Measurements from ENCODE around the gene PTTG1.

The PTTG1 gene

DNA sequence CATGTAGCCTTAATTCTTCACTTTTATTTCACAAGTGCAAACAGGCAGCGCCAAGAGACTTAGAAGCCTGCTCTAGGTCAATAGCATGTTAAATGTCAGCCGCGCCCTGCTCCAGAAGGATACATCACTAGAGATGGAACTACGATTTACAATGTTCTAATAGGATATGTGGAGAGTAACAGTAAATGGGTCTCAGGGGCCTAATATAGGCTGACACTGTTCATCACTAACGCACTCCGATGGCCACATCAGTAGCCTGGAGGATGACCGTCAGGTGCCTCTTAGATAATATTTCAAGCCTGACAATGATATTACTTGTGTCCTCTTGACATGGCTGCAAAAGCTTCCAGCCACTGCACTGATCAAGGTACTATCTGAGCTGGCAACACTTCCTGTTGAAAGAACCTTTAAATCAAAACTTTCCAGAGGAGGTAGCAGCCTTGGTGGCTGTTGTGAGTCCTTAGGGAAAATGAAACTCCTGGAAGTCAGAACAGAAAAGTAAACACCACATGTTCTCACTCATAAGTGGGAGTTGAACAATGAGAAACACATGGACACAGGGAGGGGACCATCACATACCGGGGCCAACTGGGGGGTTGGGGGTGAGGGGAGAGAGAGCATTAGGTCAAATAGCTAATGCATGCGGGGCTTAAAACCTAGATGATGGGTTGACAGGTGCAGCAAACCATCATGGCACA lies 35.0 kb downstream of the PTTG1 start:
- DNase-seq, result no peak

DNA sequence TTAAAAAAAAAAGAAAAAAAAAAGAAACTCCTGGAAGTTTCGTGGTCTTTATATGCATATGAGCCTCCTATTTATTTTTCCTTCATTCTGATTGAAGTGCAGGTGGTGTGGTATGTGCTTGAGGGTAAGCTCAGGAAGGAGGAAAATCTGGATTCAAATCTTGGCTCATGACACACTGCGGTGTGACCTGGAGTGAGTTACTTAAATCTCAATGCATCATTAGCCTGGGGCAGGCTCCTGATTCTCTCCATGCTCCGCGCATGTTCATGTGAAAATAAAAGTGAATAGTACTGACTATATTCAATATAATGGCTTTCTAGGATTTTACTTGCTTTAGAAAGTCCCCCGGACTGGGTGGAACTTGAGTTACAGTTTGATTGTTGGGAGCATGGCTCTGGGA lies 35.6 kb downstream of the PTTG1 start:
- no peak for DNase-seq

DNA sequence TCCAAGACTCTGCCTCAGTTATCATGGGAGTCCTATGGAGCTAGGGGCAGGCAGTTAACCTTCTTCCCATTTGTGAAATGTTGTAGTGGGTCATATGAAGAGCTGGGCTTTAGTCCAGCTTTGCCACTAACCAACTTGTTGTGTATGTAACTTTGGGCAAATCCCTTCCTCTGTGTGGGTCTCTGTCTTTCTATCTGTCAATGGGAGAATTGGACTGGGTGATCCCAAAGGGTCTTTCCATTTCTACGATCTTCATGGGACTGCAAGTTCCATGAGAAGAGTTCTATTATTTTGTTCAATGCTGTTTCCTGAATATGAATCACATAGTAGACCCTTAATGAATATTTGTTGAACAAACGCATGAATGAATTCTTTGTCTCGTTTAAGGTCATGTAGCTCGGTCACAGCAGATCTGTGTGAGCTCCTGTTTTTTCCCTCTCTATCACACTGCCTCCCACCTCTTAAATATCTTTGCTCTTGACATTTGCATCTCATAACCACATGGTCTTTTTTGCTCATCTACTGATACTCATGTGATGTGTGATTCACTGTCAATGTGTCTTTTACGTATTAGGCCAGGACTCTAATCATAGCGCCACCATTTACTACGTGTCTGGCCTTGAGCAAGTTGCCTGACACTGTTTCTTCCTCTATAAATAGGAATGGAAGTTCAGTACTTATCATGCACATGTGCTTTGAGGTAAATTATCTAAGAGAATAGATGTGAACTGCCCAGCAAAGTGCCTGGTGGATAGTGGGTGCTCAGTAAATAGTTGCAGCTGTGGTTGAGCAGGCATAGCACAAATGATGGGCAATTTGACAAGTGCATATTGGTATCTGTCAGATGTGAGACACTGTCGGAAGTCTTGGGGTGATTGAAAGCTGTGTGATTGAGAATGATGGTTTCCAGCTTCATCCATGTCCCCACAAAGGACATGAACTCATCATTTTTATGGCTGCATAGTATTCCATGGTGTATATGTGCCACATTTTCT lies 37.4 kb downstream of the PTTG1 start:
- DNase-seq, result no peak

DNA sequence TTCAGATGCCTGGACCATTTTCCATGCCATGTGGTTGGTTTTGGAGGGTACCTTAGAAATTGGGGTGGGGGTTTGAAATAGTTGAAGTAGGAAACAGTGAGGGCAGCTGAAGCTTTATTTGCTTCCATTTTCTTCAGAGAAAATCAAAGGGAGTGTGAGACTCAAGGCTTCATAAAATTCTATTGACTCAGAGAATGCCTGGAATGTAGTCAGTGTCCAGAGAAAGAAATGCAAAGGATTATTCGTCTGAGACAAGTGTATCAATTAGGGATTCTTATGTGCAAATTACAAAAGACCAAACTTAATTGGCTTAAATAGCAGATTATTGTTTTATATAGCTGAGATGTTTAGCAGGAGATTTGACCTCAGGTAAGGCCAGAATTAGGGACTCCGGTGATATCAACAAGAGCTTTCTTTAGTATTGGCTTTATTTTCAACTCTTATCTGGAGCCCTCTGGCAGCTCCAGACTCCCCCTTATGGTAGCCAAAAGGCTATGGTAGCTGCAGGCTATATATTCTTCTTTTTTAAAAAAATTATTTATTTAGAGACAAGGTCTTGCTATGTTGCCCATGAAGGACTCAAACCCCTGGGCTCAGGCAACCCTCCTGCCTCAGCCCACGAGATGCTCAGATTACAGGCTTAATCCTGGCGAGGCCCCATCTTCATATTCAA lies 38.9 kb downstream of the PTTG1 start:
- DNase-seq, result no peak

DNA sequence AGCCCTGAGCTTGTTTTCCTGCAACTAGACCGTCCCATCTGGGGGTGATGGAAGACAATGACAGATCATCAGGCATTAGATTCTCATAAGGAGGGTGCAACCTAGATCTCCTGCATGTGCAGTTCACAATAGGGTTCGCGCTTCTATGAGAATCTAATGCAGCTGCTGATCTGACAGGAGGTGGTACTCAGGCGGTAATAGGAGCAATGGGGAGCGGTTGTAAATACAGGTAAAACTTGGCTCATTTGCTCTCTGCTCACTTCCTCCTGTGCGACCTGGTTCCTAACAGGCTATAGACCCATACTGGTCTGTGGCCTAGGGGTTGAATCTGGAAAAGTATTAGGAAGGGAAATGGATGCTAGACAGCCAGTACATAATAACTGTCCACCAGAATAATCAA lies 39.7 kb downstream of the PTTG1 start:
- no peak for DNase-seq

DNA sequence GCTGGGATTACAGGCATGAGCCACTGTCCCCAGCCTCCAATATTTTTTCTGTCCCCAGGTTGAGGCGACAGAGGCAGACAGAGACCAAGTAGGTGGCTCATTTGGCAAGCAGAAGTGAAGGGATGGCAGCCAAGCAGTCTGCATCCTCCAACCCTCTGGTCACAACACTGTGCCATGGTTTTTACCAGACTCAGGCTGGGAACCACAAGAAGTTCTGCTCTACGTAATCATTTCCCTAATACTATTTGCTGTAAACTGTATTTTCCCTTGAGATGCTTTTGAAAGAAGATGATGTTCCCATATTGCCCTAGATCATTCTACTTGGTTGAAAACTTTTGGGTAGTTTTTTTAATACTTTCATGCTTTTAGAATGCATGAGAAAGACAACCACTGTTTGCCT lies 40.5 kb downstream of the PTTG1 start:
- DNase-seq, result no peak

DNA sequence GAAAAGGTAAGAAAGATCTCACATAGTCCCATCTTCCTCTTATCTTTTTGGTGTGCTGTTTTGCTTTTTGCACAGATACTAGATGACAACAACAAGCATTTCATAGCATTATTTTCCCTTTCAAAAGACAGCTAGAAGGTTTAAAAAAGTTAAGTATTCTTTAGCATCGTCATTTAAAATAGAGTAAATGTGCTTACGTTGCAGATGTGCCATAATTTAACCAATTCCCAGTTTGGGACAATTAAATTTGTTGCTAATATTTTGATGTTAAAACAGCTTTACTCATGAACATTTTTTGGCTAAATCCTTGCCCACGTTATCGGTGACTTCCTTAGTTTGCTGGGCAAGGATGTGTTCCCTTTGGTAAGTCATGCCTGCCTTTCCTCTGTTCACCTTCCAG lies 41.6 kb downstream of the PTTG1 start:
- DNase-seq, result no peak

DNA sequence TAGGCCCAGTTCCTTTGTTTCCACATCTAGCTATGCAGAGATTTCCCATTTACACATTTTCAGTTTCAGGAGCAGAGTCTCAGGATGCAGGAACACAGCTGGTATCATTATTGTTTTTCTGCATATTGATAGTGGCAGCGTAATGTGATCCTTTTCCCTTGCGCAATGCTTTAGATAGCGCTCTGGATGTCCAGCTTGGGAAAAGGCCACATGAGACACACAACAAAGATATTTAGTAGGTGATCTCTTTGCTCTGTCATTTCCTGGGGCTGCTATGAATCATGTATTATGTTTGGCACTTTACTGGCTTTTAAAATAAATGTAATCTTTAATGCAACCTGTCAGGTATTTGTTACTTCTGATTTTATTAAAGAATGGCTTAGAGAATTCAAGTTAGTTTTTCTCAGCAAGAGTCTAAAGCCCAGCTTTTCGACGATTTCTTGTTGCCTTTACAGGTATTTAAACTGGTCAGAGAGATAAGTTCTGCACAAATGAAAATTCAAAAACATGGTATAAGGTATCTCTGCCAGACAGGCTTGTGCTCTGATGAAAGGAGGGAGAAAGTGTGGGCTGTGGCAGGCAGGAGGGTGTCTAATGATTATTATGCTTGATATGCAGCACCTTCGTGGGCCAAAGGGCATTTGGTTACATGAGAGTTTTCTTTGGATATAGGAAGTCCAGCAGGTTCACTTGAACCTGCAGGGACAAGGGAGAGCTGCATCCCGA lies 42.2 kb downstream of the PTTG1 start:
- no peak for DNase-seq

DNA sequence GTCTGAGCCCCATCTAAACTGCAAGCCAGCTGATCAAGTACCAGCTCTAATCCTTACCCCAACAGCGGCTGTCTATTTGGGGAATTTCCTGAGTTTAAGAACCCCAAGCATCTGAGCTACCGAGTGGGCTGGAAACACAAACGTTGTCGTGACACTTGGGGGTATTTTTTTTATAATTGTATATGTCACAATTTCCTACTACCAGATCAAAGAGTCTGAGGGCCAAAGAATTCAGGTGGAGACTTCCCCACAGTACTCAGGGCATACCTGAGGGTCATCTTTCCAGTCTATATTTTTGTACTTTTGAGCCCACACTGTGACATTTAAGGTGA lies 42.8 kb downstream of the PTTG1 start:
- DNase-seq, result no peak

DNA sequence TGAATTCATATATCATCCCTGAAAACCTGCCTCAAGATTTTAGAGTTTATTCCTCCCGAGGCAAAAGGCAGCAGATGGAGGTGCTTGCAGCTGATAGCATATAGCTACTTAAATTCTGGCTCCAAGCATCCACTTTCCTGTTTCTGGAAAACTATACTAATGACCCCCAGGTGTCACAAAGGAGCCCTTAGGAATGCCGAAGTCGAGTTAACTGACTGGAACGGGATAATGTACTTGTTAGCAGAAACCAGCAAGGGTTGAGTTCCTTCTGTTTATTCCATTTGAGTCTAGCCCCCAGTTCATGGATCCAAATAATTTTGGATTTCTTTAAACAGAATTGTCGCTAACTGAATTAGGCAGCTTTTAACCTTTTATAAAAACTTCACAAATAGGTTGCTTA lies 44.5 kb downstream of the PTTG1 start:
- DNase-seq, result no peak

DNA sequence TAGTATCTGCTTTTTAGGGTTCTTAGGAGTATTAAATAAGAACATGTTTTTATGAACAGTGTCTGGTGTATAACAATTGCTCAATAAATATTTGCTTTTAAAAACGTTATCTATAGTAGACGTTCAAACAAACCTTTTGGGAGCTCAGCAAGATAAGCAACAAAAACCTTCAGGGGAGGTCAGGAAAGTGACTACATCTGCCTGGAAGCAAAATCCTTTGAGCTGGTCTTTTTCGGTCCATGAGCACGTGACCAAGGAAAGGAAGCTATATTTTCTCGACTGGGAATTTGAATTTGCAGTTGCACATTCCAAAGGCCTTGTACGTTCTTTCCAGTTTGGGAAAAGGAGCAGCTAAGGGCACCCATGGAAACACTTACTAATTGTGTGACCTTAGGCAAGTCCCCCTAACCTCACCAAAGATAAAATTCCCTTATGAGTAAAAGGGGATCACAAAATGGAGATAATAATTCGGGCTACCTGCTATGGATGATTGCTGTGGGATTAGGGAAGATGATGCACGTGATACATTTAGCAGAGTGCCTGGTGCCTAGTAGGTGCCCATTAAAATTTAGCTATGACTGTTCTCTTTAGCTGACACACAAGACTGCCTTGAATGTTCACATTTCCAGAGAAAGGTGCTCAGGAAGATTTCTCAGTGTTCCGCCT lies 45.4 kb downstream of the PTTG1 start:
- no peak for DNase-seq

DNA sequence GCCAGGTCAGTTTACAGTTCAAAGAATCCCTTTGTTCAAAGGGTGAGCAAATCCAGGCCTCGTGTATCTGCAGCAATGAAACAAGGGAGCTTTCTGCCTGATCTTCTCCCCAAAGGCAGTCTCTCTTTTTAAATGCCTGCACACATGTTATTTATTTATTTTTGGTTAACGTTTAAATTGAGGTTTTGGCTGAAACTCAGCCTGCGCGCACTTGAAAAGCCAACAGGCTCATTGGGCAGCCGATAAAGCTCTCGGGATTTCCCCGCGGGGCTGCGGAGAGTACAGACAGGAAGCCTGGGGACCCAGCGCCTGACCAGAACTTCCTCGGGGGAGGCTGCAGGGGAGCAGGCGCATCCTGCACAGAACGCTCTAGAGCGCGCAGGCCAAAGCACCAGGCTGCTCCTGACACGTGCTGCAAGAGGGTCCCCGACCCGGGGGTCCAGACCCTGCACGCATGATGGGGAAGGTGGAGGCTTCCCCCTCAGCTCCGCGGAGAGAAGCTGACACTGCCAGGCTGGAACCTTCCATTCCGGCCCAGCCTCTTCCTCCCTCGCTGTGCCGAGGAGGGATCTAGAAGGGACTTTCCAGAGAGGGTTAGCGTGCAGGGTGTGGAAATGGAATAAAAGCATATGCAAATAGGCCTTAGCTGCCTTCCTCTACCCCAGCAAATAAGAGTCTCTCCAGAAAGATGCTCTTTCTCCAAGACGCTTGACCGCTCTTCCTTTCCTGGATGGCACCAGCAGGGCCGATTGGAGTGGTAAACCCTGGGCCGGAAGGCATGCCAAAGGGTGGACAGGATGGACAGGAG lies 46.1 kb downstream of the PTTG1 start:
- DNase-seq, result peak; percentile 69

DNA sequence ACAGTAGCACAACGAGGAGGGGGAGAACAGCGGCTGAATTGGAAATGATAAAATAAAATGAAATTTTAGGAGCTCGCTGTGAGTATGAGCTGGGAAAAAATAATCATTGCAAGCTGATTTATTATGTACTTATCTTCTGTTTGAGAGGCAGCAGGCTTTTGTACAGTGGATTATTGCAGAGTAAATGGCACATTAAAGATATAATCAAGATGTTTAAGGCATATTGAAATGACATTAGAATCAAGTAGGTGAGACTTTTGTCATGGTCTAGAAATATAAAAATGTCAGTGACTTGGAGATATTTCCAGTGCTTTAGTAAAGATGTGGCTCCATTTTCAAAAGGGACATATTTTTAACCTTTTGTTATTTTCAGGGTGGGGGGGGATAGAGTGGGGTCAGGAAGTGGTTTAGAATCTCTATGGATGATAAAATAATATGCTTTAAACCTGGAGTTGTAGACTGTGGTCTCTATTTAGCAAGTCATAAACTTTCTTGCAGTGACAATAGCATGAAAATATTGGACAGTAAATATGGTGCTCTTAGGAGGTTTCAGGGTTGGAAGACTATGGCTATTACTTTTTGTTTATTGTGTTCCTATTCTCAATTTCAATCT lies 46.8 kb downstream of the PTTG1 start:
- DNase-seq, result no peak

DNA sequence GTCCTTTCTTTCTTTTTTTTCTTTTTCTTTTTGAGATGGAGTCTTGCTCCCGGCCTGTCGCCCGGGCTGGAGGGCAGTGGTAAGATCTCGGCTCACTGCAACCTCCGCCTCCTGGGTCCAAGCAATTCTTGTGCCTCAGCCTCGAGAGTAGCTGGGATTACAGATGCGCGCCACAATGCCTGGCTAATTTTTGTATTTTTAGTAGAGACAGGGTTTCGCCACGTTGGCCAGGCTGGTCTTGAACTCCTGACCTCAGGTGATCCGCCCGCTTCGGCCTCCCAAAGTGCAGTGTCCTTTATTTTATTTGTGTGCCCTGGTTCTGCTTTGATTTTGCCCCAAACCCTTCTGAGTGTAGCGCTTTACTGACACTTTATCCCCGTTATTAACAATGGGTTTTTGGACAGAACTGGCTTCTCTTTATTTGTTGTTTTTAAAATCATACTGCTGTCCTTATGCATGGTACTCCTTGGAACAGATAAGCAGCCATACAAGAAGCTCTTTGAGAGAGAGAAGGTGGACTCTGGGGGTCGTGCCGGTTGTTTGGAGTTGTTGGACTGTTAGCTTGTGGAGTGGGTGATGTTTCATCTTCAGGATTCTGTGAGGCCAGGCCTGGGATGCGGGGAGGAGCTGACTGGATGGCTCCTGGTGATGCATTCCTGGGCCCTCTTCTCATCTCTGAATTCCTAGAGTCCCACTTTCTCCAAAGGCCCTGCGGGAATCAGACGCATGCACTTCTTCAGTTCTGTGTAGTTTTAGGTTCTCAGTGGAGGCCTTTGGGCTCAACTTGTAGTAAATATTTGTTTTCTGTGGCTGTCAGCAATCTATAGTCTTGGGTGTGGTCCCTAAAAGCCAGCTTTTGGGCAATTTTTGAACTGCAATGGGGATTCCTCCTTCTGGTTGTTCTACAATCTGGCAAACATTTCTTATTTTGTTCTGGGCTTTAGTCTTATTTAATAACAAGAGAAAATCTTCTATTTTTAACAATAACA lies 47.8 kb downstream of the PTTG1 start:
- no peak for DNase-seq

DNA sequence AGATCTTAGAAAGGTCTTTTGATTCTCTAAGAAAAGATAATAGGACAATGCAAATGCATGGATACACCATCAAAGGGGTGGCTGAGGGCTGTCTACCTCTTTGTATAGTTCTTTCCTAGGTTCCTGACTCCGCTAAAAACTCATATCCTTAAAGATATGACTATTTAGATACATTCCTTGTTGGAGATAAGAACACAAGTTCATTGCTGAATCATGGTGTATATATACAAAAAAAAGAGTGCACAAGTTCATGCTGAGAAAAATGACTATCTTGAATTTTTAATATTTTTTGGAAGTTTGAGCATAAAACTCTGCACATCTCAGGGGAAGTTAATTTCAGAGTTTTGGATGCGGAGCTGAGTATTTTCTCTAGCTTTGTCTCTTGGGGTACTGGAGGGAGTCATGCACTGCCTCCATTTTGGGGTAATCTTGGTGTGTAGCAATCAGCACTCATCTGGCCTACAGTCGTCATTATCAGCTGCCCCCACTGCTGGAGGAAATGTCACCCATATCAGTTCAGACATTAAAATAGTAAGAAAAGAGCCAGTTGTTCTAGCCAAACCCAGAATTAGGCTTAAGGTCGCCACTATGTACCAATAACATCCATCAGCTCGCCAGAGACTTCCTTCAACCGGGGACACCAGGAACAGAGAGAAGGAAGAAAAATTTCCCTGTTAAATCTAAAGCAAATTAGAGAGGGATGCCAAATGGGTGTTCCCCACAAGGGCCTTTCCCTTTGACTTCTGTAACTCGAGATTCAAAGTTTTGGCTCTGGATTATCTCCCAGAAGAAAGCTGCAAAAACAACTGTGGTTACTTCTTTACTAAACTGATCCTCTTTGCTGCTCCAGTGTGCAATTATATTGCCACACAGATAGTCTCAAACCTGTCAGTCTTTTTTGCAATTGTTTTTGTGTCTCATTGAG lies 49.0 kb downstream of the PTTG1 start:
- no peak for DNase-seq

DNA sequence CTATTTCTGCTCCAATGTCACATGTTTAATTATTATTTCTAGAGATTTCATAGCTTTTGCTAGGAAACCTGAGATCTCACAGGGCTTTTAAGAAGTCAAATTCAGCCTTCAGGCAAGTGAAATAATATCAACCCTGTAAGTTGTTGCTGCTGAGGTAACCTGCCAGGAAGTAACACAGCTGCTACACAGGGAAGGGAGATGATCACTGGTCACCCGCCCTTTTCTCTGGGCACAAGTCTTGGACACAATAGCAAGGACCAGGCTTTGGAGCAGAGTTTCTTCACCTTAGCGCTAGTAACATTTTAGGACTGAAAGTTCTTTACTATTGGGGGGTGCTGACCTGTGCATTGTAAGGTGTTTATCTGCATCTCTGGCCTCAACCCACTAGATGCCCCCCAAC lies 50.1 kb downstream of the PTTG1 start:
- DNase-seq, result no peak

DNA sequence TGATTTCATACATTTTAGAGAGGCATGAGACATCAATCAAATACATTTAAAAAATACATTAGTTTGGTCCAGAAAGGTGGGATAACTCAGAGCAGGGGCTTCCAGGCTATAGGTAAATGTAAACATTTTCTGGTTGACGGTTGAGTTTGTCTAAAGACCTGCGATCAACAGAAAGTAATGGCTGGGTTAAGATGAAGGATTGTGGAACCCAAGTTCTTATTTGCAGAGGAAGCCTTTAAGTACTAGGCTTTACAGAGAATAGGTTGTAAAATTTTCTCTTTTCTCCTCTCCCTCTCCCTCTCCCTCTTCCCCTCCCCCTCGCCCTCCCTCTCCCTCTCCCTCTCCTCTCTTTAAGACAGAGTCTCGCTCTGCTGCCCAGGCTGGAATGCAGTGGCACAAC lies 50.8 kb downstream of the PTTG1 start:
- DNase-seq, result no peak

DNA sequence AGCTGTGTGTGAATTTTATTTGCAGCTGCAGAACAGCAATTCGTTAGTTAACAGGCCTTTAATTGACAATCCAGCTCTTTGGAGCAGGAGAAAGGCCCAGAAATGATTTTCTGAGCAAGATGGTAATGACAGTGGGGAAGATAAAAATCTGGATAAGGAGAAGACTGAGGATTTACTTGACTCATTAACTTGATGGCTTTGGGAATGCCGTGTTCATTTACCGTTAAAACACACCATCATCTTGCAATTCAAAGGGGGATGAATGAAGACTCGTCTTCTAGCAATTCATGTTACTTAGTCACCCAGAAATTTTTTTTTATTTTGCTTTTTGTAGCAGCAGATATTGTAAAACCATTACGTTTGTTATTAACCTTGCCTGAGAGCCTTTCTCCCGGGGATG lies 52.0 kb downstream of the PTTG1 start:
- DNase-seq, result no peak

DNA sequence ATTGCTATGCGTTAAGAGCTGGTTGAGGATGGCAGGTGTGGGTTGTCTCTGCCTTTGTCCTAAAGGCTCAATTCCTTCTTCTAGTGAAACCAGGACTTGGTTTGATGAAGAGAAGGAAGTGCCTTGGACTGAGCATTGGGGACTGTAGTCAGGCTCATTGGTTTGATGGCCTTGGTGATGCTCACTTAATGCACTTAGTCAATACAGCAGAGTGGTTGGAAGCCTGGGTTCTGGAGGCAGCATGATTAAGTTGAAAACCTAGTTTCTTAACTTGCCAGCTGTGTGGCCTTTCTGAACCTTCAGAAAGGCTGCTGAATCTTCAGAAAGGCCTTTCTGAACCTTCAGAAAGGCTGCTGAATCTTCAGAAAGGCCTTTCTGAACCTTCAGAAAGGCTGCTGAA lies 52.4 kb downstream of the PTTG1 start:
- no peak for DNase-seq

Measured in stimulated activated CD4-positive, alpha-beta T cell treated with anti-CD3 and anti-CD28 coated beads, Interleukin-12 subunit alpha, Interleukin-12 subunit beta, amount 100 ng/mL, for 4 hours (primary cell).